ENCODE data around the gene TCF12.

- TF ChIP-seq CTCF (IDR thresholded peaks at IDR 0.05) (no peak), POLR2A (IDR thresholded peaks at IDR 0.05) (no peak)
These were observed 195.6 kb downstream of the TCF12 start for GRCh38 chr15:57114070-57114469.
